HG02970 (cell line): Measurements from ENCODE around the gene NUTF2.

ENCODE experiments used
- ATAC-seq: cut with Tn5 transposase; IDR thresholded peaks from one replicate; pipeline ENCODE4 v1.9.1; 2021; ENCODE audit warnings: mild to moderate bottlenecking, moderate library complexity, moderate number of reproducible peaks; ENCODE audit not compliant: unreplicated experiment, low FRiP score

The NUTF2 gene

DNA sequence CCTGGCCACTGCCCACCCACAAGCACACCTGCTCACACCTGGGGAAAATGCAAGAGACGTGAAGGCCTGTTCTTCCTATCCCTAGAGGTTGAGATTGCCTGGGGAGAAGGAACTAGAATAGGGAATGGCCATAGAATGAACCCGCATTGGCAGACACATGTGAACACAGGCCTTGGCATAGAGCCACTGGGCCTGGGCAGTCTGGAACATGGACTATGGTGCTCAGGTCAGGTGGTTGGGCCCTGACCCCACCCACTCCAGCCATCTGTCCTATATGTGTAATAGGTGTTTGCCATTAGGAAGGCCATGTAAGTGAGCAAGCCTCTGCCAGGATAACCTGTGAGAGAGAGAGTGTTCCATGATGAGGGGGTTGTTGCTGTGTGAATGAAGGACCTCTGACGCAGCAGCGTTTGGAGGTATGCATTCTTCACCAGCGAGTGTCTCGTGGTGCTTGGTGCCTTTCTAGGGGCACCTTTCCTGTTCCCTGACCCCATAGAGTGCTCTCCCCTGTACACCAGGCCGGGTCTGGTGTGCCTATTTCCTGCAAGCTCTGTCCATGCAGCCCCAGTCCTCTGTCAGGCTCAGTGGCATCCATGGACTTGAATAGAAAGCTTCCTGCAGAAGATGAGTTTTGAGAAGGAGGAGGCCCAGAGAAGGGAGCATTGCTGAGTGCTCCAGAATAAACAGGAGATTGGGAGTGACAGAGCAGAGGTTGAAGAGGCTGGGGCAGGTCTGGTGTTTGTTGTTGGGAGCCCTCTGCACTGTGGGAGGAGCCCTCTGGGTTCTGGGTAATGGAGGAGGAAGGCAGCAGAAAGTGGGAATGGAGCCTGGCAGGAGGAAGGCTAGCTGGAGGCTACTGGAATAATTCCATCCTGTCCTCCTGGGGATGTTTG, 69.3 kb downstream of the NUTF2 start:
- ATAC-seq, result no peak

DNA sequence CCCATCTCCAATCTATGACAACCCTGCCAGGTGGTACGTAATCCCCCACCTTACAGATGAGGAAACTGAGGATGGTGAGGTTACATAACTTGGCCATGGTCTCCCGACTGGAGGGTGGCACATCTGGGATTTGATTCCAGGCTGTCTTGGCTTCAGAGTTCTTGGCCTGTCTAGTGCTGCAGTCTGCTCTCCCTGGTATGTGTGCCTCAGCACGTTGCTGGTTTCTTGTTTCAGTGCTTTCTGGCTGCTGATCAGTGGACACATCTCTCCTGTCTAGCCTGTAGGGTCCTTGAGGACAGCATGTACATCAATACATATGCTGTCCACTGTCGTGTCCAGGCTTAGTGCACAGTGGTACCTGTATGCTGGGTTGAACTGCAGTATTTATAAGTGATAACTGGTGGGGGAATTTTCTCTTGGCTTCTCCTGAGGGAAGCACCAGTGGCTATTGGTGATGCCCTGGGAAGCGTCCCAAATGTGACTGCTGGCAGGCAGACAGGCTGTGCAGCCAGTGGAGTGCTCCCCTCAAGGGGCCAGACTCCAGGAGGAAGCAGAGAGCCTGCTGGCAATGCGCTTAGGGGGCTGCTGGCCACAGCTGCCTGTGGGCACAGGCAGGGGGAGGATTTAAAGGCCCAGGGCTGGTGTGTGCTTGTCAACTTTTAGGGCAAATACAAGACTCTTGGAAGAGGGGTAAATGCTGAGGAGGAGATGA, 70.6 kb downstream of the NUTF2 start:
- ATAC-seq, result no peak

DNA sequence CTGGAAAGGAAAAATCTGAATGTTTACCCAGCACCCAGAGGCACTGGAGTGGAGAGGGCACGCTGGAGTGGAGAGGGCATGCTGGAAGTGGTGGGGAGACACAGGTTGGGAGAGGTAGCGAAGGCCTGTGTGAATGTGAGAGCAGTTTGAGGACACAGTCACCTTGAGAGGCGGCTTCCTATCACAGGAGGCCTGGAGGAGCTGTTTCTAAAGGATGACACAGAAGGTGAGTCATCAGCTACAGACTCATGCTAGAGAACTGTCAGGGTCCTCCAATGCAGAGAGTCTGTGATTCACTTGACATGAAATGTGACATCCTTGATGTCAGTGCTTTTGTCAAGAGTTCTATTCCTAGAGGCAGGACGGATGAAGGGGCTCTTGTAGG, 71.1 kb downstream of the NUTF2 start:
- no peak for ATAC-seq

DNA sequence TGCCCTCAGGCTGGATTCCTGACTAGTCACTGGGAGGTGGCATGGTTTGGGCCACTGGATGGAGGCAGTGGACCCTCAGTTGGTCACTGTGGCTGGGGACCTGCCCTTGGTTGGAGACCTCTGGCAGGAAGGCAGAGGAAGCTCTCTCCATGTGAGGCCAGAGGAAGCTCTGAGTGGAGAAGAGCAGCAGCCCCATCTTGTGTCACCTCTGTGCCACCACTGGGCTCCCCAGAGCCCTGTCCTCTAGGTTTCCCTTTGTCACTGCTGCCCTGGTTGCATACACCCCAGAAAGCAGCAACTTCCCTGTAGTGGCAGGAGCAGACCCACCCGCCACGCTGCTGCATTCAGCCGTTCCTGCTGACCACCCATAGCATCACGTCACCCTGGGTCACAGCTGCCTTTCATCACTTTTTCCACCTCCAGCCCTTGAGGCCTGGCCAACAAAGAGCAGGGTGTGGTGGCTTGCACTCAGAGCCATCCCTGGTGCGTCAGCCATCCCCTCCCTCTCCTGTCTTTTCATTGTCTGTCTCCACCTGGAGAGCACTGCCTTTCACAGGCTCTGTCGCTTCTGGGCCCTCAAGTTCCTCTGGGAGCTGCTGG, 73.0 kb downstream of the NUTF2 start:
- no peak for ATAC-seq
